Ammon's horn (tissue), 1 donor: Measurements from ENCODE around the gene SGK1.
A peak's percentile ranks its signal among the peaks of the same experiment; 100 is the strongest.
"Not testable (repeated sequence)": the region's sequence is repeated elsewhere in the genome, so short reads cannot be mapped to it uniquely, and the experiment has no call there.

ENCODE experiments used
- DNase-seq: peaks from one replicate; pipeline ENCODE4 v3.0.0-alpha.2; 2016; ENCODE audit warnings: low spot score

SGK1 gene

DNA sequence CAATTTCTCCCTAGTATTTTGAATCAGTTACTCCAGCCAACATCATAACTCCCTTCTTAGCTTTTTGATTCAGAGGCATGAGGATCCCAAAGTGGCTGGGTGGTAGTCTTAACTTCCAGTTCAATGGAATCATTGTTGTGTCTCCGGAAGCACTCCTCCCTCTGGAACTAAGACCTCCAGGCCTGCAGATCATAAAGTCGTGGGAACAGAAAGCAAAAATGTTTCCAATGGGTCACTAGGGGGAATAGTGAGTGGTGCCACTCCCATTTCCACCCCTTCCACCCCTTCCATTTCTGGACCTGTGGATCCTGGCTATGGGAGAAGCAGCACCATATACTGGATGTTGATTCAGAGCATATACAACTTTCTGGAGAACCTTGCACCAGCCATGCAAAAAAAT is 130.8 kb downstream of the SGK1 start:
- DNase-seq, result no peak

DNA sequence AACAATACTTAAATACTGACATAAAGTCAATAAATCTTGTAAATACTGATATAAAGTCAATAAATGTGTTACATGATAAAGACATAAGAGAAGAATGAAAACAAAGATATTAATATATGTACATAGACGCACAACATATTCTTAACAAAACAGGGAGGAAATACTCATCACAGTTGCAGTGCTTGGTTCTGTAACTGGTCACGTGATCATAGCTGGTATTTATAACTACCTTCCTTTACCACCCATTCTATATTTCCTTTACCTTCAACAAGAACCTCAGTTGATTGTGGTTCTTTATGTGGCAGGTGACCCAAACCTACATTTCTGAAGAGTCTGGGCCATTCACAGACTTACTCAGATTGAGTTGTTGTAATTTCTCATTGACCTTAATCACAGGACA is 131.6 kb downstream of the SGK1 start:
- no peak for DNase-seq

GRCh38 chr6:134185277-134185676 is 132.6 kb downstream of the SGK1 start:
- DNase-seq, result no peak

DNA sequence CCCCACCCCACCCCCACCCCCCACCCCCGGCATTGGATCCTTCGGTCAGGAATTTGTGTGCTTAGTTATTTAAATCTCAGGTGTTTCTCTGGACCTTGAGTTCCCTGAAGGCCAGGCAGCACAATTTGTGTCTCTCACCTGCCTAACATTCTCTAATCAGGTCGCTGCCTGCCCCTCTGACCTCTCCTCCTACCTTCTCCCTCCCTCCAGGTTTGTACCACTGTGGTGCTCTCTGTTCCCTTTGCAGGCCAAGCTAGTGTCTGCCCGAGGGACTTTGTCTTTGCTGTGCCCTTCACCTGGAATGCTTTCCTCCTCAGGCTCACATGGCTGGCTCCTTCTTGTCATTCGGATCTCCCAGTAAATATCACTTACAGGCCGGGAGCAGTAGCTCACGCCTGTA is 134.1 kb downstream of the SGK1 start:
- DNase-seq, result no peak

GRCh38 chr6:134182528-134182927 is 135.4 kb downstream of the SGK1 start:
- DNase-seq, result peak; percentile 31

DNA sequence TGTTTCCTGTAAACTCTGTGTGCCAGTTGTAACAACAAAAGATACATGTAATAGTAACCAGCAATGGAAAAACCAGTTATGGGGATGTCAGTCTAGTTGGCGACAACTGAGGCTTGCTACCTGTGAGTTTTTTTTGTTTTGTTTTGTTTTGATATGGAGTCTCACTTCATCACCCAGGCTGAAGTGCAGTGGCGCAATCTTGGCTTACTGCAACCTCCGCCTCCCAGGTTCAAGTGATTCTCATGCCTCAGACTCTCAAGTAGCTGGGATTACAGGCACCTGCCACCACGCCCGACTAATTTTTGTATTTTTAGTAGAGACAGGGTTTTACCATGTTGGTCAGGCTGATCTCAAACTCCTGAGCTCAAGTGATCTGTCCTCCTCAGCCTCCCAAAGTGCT is 136.2 kb downstream of the SGK1 start:
- DNase-seq, result not testable (repeated sequence)

- not testable (repeated sequence) for DNase-seq
Measured at GRCh38 chr6:134181251-134181650, 136.7 kb downstream of the SGK1 start.

- DNase-seq, result not testable (repeated sequence)
Measured at GRCh38 chr6:134180540-134180939, 137.4 kb downstream of the SGK1 start.

DNA sequence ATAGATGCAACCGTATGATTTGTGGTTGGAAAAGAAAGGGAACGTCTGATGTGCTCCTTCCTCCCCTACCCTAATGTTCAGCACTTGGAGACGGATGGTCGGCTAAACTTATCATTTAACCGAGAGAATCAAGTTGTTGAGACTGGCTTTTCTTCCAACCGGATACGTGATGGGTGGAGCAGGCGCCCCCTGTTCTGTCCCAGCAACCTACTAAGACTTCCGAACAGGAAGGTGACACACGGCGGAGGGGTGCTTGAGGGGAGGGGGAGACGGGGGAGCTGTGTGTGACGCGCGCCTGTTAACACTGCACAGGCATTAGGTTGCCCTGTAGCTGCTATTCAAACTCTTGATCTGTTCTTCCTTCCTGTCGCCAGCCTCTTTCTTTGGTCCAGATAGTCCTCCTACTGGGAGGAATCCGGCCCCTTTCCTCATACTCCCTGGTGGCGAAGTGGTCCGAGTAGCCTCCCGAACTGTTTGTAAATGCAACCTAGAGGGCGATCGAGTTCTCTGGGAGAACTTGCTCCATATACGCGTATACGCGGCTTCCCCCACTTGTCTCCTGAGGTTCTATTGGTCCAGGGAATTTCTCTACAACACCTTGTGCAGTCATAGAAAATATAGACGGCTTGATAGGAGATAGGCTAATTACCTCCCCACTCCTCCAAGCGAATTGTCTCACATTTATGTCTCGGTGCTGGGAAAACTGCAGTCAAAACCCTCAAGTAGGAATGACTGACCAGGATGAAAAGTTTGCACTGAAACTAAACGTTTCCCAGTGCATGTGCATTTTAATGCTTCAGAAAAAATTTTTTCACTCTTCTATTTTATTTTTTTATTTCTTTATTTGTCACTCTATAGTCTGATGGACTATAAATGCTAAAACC is 139.5 kb downstream of the SGK1 start:
- peak; percentile 95 for DNase-seq

- peak; percentile 43 for DNase-seq
Measured at GRCh38 chr6:134177753-134178160, 140.2 kb downstream of the SGK1 start.

DNA sequence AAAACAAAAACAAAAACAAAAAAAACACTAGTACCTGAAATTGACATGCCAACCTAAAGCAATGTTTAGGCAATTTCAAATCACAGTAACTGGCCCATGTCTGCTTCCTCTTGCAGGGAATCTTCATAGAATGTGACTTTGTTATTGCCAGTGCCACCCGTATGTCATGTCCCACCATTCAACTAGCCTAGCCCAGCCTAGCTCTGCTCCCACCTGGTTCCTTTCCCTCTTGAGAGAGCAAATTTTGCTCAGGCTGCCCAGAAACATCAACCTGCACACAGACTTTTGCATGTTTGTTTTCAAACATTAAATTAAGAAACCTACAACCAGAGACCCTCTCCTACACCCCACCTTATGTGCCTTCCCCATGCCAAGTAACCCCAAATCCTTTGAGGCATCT is 140.7 kb downstream of the SGK1 start:
- no peak for DNase-seq

DNA sequence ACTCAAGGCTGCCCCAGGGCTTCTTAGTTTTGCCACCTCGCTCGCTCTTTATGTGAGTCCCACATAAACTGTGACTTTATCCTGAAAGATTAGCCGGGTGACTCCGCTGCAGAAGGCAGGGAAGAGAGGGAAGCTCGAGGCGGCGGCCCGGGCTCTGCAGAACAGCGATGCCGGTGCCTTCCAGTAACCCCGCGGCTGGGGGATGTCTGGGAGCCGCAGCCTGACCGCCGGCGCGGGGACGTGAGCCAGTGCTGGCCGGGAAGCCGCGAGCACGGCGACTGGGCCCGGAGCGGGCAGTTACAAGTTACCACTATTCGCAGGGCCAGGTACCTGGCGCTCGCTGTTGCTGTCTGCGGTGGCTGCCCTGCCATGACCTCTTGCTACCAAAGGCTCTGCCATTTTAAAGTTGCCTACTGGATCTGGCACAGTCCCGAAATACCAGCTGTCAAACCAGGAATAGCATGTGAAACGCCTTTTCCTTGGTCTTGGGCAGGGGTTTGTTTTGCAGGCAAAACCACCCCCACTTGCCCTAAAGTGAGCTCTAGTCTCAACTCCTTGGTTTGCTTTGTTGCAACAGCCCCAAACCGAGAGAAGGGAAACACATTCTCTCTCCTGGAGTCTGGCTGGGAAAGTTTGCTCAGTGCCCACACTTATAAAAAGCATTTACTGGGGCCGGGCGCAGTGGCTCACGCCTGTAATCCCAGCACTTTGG is 141.5 kb downstream of the SGK1 start:
- DNase-seq, result peak; percentile 66

- peak; percentile 57 for DNase-seq
Measured at GRCh38 chr6:134175532-134176263, 142.2 kb downstream of the SGK1 start.

DNA sequence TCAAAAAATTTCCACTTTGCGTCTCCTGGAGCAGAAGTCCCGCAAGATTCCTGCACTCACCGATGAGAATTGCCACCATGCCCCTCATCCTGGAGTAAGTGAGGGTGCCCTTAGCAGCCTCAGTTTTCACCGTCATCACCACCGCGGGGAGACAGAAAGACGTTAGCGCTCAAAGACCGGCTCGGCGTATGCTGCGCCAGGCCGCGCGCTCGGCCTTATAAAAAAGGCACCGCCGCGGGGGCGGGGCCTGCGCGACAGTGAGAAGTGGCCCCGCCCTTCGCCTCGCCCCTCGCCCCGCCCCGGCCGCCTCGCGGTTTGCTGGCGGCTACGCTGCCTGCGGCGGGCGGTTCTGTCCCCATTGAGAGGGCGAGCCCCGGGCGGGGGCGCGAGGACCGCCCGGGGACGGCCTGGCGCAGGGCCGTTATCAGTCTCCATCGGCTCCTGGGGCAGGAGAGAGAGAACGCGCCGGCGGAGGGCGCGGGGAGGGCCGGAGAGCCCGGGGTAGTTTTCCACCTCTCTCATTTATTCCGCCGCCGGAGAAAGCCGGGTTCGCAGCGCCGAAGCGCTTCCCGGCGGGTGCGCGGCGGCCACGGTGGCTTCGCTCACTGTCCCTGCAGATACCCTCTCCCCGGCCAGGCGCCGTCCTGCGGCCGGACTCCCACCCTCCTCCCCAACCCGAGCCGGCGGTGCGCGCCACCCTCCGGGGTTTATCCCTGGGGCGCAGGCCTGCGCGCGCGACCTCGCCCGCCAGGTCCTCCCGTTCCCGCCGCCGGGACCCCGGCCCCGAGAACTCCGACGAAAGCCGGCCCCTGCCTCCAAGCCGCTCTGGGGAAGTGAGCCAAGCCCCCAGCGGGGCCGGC is 143.0 kb downstream of the SGK1 start:
- DNase-seq, result peak; percentile 97

- DNase-seq, result peak; percentile 92
Measured at GRCh38 chr6:134173936-134174671, 143.8 kb downstream of the SGK1 start.

- no peak for DNase-seq
Measured at GRCh38 chr6:134173366-134173725, 144.6 kb downstream of the SGK1 start.

DNA sequence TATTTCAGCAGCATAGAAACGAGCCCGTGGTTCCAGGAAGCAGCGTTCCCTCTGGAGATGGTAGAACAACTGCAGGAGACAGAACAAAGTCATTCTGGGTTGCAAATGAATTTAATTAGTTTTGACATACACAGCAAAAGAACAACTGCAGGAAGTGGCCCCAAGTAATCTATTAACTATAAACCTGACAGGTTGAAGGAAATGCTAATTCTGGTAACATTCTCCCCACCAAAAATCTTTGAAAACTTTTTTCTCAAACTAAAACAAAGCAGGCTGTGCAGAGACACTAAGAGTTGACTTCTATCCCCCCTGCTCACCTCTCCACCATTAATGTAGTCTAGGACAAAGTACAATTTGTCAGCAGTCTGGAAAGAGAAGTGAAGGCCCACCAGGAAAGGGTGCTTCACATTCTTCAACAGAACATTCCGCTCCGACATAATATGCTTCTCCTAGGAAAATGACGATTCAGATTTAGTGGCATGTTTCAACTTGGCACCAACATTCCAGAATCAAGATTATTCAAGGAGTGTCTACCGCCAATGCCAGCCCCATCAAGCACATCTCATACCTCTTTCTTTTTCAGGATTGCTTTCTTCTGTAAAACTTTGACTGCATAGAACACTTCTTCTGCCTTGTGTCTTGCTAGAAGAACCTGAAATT is 145.1 kb downstream of the SGK1 start:
- no peak for DNase-seq

DNA sequence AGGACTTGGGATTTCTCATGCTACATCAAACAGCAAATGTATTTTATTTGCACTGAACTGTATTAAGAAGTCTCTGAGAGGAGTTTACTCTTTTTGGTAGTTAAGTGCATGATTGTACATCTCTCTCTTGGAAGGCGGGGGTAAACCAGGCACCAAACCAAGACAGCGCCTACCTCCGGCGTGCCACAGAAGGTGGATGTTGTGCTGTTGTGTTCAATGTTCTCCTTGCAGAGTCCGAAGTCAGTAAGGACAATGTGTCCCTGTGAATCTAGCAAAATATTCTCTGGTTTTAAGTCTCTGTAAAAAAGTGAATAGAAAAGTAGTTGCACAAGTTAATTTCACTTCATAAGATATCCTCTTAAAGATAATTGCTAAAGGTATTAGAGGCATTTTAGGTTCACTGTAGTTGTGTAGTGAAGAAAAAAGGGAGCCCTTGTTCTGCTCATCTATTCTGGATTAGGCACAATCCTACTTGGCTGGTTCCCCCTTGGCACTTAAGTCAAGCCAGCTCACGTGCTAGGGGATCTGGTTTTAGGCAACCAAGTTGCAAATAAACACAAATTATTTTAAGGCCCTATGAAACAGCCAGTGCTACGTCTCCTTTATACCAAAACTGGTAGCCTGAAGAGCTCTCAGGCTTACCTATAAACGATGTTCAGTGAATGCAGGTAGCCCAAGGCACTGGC is 145.7 kb downstream of the SGK1 start:
- peak; percentile 56 for DNase-seq

DNA sequence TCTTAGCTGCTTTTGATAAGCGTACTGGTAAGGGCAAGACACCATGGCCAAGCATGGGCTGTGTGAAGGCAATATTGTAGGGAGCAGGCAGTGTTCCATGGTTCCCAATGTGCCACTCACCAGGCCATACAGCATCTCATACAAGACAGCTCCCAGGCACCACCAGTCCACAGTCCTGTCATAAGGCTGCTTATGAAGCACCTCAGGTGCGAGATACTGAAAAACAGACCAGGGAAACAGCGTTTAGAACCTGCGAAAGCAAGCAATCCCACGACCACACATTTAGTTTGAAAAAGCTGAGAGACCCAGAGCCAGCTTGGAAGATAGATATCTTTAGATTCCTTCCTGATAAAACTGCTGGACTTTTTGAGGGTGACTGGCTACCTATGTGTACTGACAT is 146.4 kb downstream of the SGK1 start:
- DNase-seq, result no peak

DNA sequence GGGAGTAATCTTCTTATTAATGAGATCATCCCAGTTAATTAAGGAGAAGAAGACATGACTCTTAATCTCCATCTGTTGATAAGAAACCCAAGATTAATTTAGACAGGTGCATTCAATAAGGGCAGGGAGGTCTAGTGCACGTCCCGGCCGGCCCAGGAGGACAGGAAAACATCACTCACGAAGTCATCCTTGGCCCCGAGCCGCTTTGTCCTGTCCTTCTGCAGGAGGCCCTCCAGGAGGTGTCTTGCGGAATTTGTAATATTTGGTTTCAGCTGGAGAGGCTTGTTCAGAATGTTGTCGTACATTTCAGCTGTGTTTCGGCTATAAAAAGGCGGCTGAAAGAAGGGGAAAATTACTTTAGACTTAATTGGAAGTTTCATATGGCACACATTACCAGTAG is 147.1 kb downstream of the SGK1 start:
- DNase-seq, result no peak
